Spleen (tissue), 7 donors: ENCODE measurements around the gene MACROD2.

Experiments used
- POLR2AphosphoS5 ChIP-seq, 3 donors: sonication (generic); formaldehyde crosslinking; IDR thresholded peaks; one replicate each; pipeline ENCODE4 v1.5.1; 2017; ENCODE audit warnings: antibody characterized with exemption in 3 of 3
- TF ChIP-seq, protein P1 (sequence below), 11 experiments: fragments of 200-600 bp in 7 of 11; fragments of 450-650 bp in 4 of 11; sonication (generic) in 4 of 11; IDR thresholded peaks in 8 of 11; conservative IDR thresholded peaks in 3 of 11; 1 replicate in 7 of 11; 2 replicates in 4 of 11; pipeline versions ENCODE4 v1.4.0 to v1.8.0; 2016 to 2021; ENCODE audit warnings: antibody characterized with exemption in 11 of 11, inconsistent platforms in 4 of 11, mild to moderate bottlenecking in 1 of 11
- donor health status: DM: no; HTN: no; CAD: no; lungs with moderate emphysema.
- donor health status: DM: no; HTN: no; CAD: no.
- donor health status: DM: no; HTN: no; CAD: no.

DNA sequence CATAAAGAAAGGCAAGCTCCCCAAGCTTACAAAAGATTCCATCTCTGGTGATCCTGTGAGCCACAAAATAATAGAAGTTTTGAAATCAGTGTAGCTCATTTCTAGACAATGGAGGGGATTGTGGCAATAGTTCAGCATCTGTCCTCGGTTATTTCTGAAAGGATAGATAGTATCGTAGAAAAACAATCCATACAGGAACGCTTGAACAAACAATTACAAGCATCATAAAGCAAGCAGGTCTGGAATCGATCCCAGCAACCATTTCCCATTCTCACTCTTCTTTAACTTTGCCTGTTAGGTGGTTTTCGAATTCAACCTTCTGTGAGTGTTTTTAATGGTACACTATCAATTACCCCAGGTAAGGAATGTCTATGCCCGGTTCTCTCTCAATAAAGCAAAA lies 1646.8 kb downstream of the MACROD2 start:
- TF ChIP-seq, protein P1, sequence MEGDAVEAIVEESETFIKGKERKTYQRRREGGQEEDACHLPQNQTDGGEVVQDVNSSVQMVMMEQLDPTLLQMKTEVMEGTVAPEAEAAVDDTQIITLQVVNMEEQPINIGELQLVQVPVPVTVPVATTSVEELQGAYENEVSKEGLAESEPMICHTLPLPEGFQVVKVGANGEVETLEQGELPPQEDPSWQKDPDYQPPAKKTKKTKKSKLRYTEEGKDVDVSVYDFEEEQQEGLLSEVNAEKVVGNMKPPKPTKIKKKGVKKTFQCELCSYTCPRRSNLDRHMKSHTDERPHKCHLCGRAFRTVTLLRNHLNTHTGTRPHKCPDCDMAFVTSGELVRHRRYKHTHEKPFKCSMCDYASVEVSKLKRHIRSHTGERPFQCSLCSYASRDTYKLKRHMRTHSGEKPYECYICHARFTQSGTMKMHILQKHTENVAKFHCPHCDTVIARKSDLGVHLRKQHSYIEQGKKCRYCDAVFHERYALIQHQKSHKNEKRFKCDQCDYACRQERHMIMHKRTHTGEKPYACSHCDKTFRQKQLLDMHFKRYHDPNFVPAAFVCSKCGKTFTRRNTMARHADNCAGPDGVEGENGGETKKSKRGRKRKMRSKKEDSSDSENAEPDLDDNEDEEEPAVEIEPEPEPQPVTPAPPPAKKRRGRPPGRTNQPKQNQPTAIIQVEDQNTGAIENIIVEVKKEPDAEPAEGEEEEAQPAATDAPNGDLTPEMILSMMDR (IDR thresholded peaks at IDR 0.05 in 8 of 11, conservative IDR thresholded peaks at IDR 0.05 in 3 of 11) = no peak
- no peak for TF ChIP-seq POLR2AphosphoS5 (IDR thresholded peaks at IDR 0.05)
